Liver (tissue), 9 donors: ENCODE data around the gene RASGRP1. TPM values are rescaled to one million over a fixed set of nuclear protein-coding genes. Genes with fewer than 3 reads are reported as not detected.

Source experiments
- DNase-seq: peaks from one replicate; pipeline ENCODE4 v3.0.0-alpha.2; 2017; ENCODE audit warnings: low spot score
- H3K27ac ChIP-seq, 2 donors: one replicate each; pipeline ENCODE4 v1.7.0; 2013; ENCODE audit warnings: inconsistent platforms in 2 of 2, low read length in 2 of 2, control low read depth in 1 of 2, low read depth in 1 of 2, mild to moderate bottlenecking in 1 of 2
- H3K27me3 ChIP-seq, 4 donors: one replicate each; pipeline versions ENCODE4 v1.6.1 to v1.7.0; 2013; ENCODE audit warnings: low read length in 3 of 4, inconsistent platforms in 1 of 4, mild to moderate bottlenecking in 1 of 4, moderate library complexity in 1 of 4; ENCODE audit not compliant: control insufficient read depth in 4 of 4, insufficient read depth in 4 of 4
- H3K36me3 ChIP-seq, 4 donors: one replicate each; pipeline versions ENCODE4 v1.6.1 to v1.7.0; 2013; ENCODE audit warnings: low read length in 3 of 4, mild to moderate bottlenecking in 3 of 4, low read depth in 1 of 4, moderate library complexity in 1 of 4; ENCODE audit not compliant: control insufficient read depth in 4 of 4, insufficient read depth in 3 of 4
- H3K4me1 ChIP-seq, 4 donors: one replicate each; pipeline versions ENCODE4 v1.6.1 to v1.7.0; 2013; ENCODE audit warnings: low read length in 3 of 4, mild to moderate bottlenecking in 3 of 4, moderate library complexity in 1 of 4; ENCODE audit not compliant: control insufficient read depth in 4 of 4, insufficient read depth in 4 of 4
- H3K4me3 ChIP-seq, 3 donors: one replicate each; pipeline versions ENCODE4 v1.6.1 to v1.7.0; 2013; ENCODE audit warnings: low read length in 3 of 3, control low read depth in 1 of 3, low read depth in 1 of 3, mild to moderate bottlenecking in 1 of 3
- H3K9ac ChIP-seq, 2 donors: one replicate each; pipeline ENCODE4 v1.7.0; 2013; ENCODE audit warnings: low read length in 2 of 2, mild to moderate bottlenecking in 2 of 2, moderate library complexity in 2 of 2, control low read depth in 1 of 2, low read depth in 1 of 2
- H3K9me3 ChIP-seq, 4 donors: one replicate each; pipeline versions ENCODE4 v1.6.1 to v1.7.0; 2013; ENCODE audit warnings: low read length in 3 of 4; ENCODE audit not compliant: control insufficient read depth in 4 of 4
- CTCF ChIP-seq: fragments of 150-350 bp; IDR thresholded peaks from 2 replicates; pipeline ENCODE4 v1.5.1; 2017; ENCODE audit warnings: improper control_type of control experiment, low read depth, low read length; ENCODE audit not compliant: missing input control
- EGR1 ChIP-seq, 2 donors: IDR thresholded peaks; 2 replicates each; pipeline ENCODE4 v1.6.1; 2016 to 2018; ENCODE audit warnings: antibody characterized with exemption in 2 of 2, low read depth in 2 of 2
- FOXA1 ChIP-seq: IDR thresholded peaks from 2 replicates; pipeline ENCODE4 v1.6.1; 2016; ENCODE audit warnings: antibody characterized with exemption
- FOXA2 ChIP-seq: IDR thresholded peaks from 2 replicates; pipeline ENCODE4 v1.6.1; 2016; ENCODE audit warnings: antibody characterized with exemption
- GABPA ChIP-seq, 2 donors: IDR thresholded peaks in 1 of 2; conservative IDR thresholded peaks in 1 of 2; 2 replicates each; pipeline ENCODE4 v1.6.1; 2016; ENCODE audit warnings: antibody characterized with exemption in 2 of 2, mild to moderate bottlenecking in 1 of 2, moderate library complexity in 1 of 2
- HNF4G ChIP-seq: IDR thresholded peaks from 2 replicates; pipeline ENCODE4 v1.6.1; 2016; ENCODE audit warnings: antibody characterized with exemption
- JUND ChIP-seq, 2 donors: IDR thresholded peaks; 2 replicates each; pipeline ENCODE4 v1.6.1; 2016; ENCODE audit warnings: antibody characterized with exemption in 2 of 2
- MAX ChIP-seq: IDR thresholded peaks from 2 replicates; pipeline ENCODE4 v1.6.1; 2016; ENCODE audit warnings: antibody characterized with exemption
- NR2F2 ChIP-seq: IDR thresholded peaks from 2 replicates; pipeline ENCODE4 v1.6.1; 2016; ENCODE audit warnings: antibody characterized with exemption
- RAD21 ChIP-seq, 2 donors: IDR thresholded peaks; 2 replicates each; pipeline ENCODE4 v1.6.1; 2016; ENCODE audit warnings: antibody characterized with exemption in 2 of 2, mild to moderate bottlenecking in 2 of 2
- SP1 ChIP-seq: IDR thresholded peaks from 2 replicates; pipeline ENCODE4 v1.6.1; 2018; ENCODE audit warnings: antibody characterized with exemption, mild to moderate bottlenecking
- YY1 ChIP-seq: IDR thresholded peaks from 2 replicates; pipeline ENCODE4 v1.6.1; 2016; ENCODE audit warnings: antibody characterized with exemption, mild to moderate bottlenecking
- WGBS: extraction: QIAGEN DNeasy Blood & Tissue Kit; methylation state at CpG from one replicate; pipeline ENCODE4 v1.1.7; 2013; 5-methylcytosine and 5-hydroxymethylcytosine counted together
- polyA plus RNA-seq, 2 donors: library from polyadenylated mRNA; stranded (reverse) in 1 of 2; unstranded in 1 of 2; fragments of 200-250 nt in 1 of 2; fragments of >200 nt in 1 of 2; fragmentation: Nextera tagmentation in 1 of 2; extraction: Ambion mirVana in 1 of 2; gene quantifications; one replicate each; pipeline versions ENCODE4 v1.2.1 to v1.2.3, GENCODE V29; 2013 to 2015
- total RNA-seq, 2 donors: library from RNA; depleted of rRNA; stranded (reverse); fragments of >200 nt; gene quantifications; one replicate each; pipeline ENCODE4 v1.2.3, GENCODE V29; 2014
- TF ChIP-seq, protein P1 (sequence below): IDR thresholded peaks from 2 replicates; pipeline ENCODE4 v1.6.1; 2016; ENCODE audit warnings: antibody characterized with exemption
- TF ChIP-seq, protein P2 (sequence below): IDR thresholded peaks from 2 replicates; pipeline ENCODE4 v1.6.1; 2016; ENCODE audit warnings: antibody characterized with exemption, mild to moderate bottlenecking
- donor health status: healthy.
- donor health status: healthy.
- donor health status: healthy.
- donor health status: healthy.
- donor health status: healthy.

The RASGRP1 gene
- total and polyA plus RNA-seq, 4 donors, result 0.17 to 0.75 (median 0.47) TPM

- Histone ChIP-seq H3K4me3 (no peak overlapping the region), H3K9ac (no peak overlapping the region), H3K27me3 (peaks cover 0 to 7% (median 0%) of the 10 kb centered on the region in 4 donors), H3K27ac (no peak overlapping the region), H3K4me1 (peaks cover 0 to 6% (median 3%) of the 10 kb centered on the region in 4 donors), H3K36me3 (no peaks in the 10 kb centered on the region), H3K9me3 (no peaks in the 10 kb centered on the region)
- TF ChIP-seq SP1 (no peak), CTCF (no peak), RAD21 (IDR thresholded peaks at IDR 0.05) (no peak), YY1 (no peak), JUND (IDR thresholded peaks at IDR 0.05) (no peak), FOXA1 (no peak), NR2F2 (no peak), HNF4G (no peak), MAX (no peak), GABPA (IDR thresholded peaks at IDR 0.05 in 1 of 2, conservative IDR thresholded peaks at IDR 0.05 in 1 of 2) (no peak), EGR1 (IDR thresholded peaks at IDR 0.05; ENCODE audit: low read depth in 2 of 2) (no peak)
- no peak for DNase-seq
- WGBS, result 52% methylated on average over 4 of the region's 4 CpGs
These were observed 5.5 kb downstream of the RASGRP1 start for GRCh38 chr15:38559131-38559530.

- Histone ChIP-seq H3K27me3 (peaks cover 0 to 7% (median 0%) of the 10 kb centered on the region in 4 donors), H3K4me3 (no peak overlapping the region), H3K9me3 (no peaks in the 10 kb centered on the region), H3K4me1 (no peaks in the 10 kb centered on the region), H3K27ac (no peak overlapping the region), H3K36me3 (no peaks in the 10 kb centered on the region), H3K9ac (no peak overlapping the region)
- DNase-seq, result no peak
- TF ChIP-seq NR2F2, result no peak
- 80% methylated on average over 6 of the region's 6 CpGs for WGBS
These were observed 6.1 kb downstream of the RASGRP1 start for GRCh38 chr15:38558372-38559059.

GRCh38 chr15:38557921-38558320 lies 6.7 kb downstream of the RASGRP1 start:
- no peaks in the 10 kb centered on the region for H3K4me1 ChIP-seq

More at GRCh38 chr15:38557921-38558320, 6.7 kb downstream of the RASGRP1 start:
- Histone ChIP-seq H3K4me3 (no peak overlapping the region), H3K27me3 (peaks cover 0 to 7% (median 0%) of the 10 kb centered on the region in 4 donors), H3K36me3 (no peaks in the 10 kb centered on the region), H3K27ac (no peak overlapping the region), H3K9me3 (no peaks in the 10 kb centered on the region), H3K9ac (no peak overlapping the region)
- 71% methylated on average over 10 of the region's 10 CpGs for WGBS
- DNase-seq, result no peak
- TF ChIP-seq NR2F2, result no peak
- TF ChIP-seq, protein P1, sequence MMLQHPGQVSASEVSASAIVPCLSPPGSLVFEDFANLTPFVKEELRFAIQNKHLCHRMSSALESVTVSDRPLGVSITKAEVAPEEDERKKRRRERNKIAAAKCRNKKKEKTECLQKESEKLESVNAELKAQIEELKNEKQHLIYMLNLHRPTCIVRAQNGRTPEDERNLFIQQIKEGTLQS, result no peak
- TF ChIP-seq JUND (IDR thresholded peaks at IDR 0.05), result no peak
- TF ChIP-seq FOXA2, result no peak
- no peak for TF ChIP-seq GABPA (IDR thresholded peaks at IDR 0.05 in 1 of 2, conservative IDR thresholded peaks at IDR 0.05 in 1 of 2)
- TF ChIP-seq, protein P2, sequence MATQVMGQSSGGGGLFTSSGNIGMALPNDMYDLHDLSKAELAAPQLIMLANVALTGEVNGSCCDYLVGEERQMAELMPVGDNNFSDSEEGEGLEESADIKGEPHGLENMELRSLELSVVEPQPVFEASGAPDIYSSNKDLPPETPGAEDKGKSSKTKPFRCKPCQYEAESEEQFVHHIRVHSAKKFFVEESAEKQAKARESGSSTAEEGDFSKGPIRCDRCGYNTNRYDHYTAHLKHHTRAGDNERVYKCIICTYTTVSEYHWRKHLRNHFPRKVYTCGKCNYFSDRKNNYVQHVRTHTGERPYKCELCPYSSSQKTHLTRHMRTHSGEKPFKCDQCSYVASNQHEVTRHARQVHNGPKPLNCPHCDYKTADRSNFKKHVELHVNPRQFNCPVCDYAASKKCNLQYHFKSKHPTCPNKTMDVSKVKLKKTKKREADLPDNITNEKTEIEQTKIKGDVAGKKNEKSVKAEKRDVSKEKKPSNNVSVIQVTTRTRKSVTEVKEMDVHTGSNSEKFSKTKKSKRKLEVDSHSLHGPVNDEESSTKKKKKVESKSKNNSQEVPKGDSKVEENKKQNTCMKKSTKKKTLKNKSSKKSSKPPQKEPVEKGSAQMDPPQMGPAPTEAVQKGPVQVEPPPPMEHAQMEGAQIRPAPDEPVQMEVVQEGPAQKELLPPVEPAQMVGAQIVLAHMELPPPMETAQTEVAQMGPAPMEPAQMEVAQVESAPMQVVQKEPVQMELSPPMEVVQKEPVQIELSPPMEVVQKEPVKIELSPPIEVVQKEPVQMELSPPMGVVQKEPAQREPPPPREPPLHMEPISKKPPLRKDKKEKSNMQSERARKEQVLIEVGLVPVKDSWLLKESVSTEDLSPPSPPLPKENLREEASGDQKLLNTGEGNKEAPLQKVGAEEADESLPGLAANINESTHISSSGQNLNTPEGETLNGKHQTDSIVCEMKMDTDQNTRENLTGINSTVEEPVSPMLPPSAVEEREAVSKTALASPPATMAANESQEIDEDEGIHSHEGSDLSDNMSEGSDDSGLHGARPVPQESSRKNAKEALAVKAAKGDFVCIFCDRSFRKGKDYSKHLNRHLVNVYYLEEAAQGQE, result no peak
- TF ChIP-seq RAD21 (IDR thresholded peaks at IDR 0.05), result no peak
